Hair follicular keratinocyte (primary cell): ENCODE data around the gene ARHGAP15. TPM values are rescaled to one million over a fixed set of nuclear protein-coding genes. Genes with fewer than 3 reads are reported as not detected.

Source experiments
- total RNA-seq: library from RNA; depleted of rRNA; stranded (reverse); fragments of >200 nt; gene quantifications from 2 replicates; pipeline ENCODE4 v1.2.3, GENCODE V29; 2015

ARHGAP15 gene
- total RNA-seq = not detected in 2 replicates

GRCh38 chr2:143128681-143129580, at the start of gene ARHGAP15:
TSS of gene ARHGAP15 (plus strand) at chr2:143129419.

